Epidermal melanocyte (primary cell): ENCODE results near the gene NNMT.

ENCODE experiments used
- DNase-seq: peaks from one replicate; pipeline ENCODE4 v3.0.0; 2011; ENCODE audit warnings: low spot score; ENCODE audit not compliant: insufficient read length

Gene NNMT

DNA sequence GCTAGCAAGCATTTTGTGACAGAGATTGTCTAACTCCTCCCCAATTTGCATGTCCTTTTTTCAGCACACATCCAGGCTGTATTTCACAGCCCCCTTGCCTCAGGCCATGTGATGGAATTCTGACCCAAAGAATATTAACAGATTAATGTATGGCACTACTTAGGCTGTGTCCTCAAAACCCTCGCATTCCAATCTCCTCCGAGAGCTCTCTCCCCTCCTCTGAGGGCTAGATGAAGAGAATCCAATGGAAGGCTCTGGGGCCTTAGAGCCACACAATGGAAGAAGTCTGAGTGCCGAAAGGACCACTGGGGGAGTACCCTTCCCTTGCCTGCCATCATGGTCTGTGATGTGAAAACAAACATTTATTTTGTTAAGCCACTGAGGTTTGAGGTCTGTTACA, 13.7 kb upstream of the NNMT start:
- DNase-seq, result no peak

DNA sequence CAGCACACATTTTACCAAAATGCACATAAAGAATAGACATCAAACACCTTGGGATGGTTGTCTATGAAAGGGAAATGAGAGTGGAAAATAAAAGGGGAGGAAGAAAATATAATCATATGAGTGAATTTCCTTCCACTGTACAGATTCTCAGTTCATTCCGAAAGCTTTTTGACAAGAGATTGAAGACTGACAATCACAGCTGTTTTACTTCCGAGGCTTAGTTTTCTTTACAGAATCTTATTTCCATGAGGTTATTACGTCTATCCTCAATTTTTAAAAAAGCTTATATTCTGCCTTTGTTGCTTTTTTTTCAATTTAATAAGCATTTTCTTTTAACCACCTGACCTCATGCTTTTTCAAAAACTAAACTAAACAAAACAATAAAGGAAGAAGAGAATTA, 12.8 kb upstream of the NNMT start:
- DNase-seq, result no peak

DNA sequence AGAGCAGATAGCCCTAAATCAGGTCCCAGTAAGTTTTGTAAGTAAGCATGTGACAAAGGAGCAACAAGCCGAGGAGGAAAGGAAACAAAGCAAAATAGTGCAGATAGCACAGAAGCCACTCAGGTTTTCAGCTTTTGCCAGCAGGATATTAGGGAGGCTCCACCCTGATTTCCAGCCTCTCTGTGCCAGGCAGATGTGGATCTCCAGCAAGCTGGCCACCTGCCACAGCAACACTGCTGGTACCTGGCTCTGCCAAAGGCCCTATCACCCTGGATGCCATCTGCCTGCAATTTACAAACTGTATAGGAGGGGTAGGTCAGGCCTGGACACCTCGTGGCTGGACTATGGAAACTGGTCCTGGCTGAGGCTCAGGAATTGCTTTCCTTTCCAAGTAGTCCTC, 12.2 kb upstream of the NNMT start:
- DNase-seq, result no peak

DNA sequence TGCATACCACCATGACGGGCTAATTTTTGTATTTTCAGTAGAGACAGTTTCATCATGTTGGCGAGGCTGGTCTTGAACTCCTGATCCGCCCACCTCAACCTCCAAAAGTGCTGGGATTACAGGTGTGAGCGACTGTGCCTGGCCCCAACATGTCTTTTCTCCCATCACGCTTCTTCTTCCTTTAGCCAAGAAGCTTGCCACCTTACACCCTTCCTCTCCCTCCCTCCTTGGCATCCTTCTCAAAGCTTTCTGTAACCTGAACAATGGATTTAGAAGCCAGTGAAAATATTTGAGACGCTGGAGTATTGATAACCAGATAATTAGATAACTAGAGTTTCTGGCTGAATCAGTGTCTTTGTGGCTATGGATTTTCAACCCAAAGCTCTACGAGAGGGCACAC, 11.3 kb upstream of the NNMT start:
- DNase-seq, result no peak

DNA sequence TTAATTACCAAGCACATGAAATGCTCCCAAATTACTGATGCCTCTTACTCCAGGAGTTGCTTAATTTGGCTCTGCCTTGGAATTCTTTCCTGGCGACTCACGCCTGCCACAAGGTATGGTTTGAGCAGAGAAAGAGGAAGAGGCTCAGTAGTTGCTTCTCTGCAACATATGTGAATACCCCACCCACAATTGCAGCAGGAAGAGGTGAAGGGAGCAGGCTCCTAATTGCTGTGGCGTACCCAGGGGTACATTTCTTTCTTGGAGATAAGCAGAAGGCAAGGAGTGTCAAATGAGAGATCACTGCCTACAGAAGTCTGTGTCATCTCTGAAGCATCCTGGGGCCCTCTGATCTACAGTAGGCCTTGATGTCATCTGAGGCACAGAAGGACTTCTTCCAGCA, 10.6 kb upstream of the NNMT start:
- no peak for DNase-seq

DNA sequence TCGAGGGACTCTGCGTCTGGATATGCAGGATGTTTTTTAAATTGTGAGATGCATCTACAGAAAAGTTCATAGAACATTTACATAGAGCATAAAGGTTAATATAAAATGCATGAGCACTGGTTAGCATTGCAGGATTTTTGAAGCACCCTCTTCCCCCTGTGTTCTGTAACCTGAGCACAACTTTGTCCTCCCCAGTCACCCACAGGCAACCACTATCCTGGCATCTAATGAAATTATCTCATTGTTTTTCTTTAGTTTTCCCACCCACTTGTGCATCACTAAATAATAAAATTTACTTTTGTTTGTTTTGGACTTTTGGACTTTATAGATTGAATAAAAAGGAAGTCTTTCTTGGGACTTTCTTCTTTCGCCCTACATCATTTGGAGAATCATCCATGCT, 10.0 kb upstream of the NNMT start:
- DNase-seq, result no peak

DNA sequence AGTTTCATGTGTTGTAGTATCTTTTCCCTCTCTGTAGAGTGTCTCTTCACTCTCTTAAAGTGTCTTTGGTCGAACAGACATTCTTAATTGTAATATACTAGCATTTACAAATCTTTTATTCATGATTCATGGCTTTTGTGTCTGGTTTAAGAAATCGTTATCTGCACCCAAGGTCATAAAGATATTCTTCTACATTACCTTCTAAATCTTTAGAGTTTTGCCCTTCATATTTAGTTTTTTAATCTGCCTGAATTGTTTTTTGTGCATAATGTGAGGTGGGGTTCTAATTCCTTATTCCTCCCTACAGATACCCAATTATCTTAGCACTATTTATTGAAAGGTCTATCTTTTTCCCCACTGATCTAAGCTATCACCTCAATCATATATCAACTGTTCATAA, 9.0 kb upstream of the NNMT start:
- no peak for DNase-seq

DNA sequence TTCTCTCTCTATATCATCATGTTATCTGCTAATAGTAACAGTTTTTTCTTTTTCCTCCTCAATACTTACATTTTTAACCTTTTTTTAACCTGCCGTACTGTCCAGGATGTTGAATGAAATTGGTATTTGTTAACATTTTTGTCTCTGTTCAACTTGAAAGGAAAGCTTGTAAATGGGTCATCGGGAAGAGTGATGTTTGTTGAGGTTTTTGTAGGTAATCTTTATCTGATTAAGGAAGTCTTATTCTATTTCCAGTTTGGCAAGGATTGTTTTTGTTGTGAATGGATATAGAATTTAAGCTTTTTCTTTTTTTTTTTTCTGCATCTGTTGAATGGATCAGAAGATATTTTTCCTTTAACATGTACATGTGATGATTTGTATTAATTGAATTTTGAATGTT, 8.1 kb upstream of the NNMT start:
- DNase-seq, result no peak

DNA sequence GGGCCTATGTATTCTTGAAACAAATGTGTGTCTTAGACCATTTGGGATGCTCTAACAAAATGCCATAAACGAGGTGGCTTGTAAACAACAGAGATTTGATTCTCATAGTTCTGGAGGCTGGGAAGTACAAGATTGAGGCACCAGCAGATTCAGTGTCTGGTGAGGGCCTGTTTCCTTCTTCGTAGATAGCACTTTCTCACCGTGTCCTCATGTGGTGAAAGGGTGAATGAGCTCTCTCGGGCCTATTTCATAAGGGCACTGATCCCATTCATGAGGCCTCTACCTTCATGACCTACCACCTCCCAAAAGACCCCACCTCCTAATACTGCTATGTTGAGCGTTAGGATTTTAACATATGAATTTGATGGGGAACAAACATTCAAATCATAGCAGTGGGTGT, 6.4 kb upstream of the NNMT start:
- no peak for DNase-seq

DNA sequence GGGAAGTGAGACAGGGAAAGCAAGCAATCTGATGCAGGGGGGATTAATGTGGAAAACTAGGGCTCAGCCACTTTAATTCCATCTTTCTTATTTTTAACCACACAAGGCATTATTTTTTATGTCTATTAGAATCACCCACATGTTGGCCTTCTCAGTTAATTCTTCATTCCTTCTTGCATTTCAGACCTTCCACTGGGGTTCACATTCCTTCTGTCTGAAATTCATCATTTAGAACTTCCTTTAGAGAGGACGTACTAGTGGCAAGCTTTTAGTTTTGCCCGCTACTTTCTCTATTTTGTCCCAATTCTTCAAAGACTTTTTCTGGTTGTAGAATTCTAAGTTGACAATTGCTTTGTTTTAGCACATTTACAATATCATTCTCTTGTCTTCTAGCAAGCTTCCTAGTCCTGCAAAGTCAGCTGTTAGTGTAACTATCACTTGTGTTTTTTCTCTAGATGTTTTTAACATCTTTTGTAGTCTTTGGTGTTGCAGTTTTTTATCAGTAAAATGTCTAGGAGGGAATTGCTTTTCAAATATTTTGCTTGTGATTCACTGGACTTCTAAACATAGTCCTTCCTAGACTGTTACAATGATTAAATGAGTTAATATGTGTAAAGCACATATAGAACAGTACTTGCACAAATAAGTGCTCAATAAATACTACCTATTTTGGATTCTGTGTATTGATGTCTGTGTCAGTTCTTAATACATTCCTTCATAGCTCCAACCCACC, 5.5 kb upstream of the NNMT start:
- no peak for DNase-seq

DNA sequence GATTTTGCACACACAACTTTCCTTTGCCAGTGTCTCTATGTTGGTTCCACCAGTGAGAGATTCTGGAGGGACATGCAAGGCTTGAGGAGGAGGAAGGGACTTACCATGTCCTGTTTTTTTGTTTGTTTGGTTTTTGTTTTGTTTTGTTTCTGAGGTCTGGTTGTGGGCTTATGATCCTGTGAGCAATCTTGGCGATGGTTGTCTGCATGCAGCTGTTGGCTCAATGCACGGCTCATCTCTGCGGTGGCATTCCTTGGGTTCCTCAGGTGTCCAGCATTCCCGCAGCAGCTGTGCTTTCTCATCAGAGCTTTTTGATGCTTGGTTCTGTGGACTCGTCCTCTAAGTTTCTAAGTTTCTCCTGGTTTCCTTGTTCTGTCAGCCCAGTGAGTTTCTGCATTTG, 4.8 kb upstream of the NNMT start:
- DNase-seq, result no peak

DNA sequence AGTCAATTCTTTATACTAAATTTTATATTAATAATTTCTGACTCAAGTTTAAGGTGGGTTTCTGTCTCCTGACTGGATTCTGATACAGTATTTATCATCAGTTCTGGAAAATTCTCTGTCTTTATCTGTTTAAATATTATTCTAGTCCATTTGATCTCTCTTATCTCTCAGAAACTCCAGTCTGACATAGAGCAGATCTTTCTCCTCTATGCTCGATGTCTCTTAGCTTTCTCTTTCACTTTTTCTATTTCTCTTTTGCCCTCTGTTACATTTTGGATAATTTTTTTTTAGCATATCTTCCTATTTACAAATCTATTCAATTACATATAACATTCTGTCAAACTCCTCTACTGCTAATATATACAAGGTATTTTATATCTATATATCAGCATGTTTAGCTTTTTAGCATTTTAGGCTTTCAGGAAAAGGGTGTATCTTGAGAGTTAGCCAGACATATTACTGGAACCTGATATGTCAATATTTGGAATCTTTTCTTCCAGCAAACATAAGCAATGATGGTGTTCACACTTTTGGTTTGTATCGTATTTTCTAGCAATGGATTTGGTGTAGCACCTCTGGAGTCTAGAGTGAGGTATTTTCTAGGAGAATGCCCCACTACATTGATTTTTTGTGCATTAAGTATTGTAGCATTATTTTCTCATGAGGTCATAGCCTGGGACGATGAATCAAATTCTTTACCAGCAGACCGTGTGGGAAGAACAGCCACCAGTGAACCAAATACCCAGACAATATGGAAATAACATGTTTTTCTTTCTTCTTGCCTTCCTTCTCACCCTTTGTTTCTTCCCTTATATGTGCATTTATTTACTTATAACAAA, 4.1 kb upstream of the NNMT start:
- no peak for DNase-seq

DNA sequence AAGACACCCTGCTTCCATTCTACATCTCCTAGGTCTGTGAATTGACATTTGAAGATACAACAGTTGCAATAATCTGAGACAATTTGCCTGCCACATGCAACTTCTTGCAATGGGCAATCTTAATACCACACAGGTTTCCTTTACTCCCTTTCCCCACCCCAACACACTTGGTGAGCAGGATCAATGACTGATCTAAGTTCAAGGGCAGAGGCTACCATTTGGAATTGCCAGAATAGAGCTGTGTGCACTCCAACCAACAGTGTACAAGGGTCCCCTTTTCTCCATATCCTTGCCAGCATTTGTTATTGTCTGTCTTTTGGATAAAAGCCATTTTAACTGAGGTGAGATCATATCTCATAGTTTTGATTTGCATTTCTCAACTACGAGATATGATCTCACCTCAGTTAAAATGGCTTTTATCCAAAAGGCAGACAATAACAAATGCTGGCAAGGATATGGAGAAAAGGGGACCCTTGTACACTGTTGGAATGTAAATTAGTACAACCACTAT, 2.9 kb upstream of the NNMT start:
- no peak for DNase-seq

DNA sequence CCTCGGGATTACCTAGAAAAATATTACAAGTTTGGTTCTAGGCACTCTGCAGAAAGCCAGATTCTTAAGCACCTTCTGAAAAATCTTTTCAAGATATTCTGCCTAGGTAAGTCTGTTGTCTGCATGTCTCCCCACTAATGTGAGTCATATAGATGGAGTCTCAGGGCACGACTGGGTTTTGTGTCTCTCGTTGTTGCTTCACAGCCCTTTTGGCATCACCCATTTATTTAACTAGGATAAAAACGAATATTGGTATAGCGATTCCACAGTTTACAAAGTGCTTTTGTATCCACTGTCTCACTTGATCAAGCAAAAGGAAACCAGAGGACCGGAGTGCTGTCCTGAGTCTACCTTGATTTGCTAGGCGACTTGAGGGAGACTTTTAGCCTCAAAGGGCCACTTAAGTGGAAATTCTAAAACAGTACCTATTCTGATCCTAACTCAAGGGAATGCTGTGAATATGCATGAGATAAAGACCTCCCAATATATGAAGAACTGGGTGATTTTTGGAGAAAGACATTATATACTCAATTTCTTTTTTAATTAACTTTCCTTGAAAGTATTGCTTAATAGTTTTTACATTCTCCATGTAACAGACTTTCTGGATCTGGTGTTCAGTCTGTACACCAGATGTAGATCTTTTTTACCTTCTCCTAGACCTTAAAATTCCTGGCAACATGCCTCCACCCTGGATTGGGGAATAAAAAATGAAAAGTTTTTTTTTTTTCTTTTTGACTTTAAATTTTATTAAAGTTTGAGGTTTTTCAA, 590 bp downstream of the NNMT start:
- no peak for DNase-seq

DNA sequence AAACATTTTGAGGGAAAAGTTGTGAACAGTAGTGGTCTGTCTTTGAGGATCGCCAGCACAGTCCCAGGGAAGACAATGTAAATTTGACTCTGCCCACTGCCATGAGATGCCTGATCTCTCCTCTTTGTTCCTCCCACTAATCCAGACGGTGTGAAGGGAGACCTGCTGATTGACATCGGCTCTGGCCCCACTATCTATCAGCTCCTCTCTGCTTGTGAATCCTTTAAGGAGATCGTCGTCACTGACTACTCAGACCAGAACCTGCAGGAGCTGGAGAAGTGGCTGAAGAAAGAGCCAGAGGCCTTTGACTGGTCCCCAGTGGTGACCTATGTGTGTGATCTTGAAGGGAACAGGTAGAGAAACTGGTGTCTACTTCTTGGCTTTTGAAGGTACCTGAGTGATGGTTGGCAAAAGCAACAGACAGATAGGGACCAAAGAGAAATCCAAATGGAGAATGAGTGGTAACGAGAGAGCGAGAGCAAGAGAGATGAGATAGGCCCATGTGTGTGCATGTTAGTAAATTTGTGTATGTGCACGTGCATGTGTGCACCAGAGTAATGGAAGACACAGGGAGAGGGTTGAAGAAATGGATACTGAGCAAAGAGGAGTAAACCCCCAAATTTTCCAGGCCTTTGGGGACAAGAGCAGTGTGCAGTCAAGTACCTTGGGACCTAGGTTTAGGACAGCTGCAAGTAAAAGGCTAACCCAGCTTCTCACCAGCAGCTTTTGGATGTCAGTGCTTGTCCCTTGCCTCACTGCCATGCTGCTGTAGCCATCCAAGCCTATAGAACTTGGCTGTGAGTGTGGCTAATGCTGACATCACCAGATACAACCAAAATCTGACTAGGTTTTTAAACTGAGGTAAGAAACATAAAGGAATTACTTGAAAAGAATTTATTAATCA, 1.9 kb downstream of the NNMT start:
- DNase-seq, result no peak

DNA sequence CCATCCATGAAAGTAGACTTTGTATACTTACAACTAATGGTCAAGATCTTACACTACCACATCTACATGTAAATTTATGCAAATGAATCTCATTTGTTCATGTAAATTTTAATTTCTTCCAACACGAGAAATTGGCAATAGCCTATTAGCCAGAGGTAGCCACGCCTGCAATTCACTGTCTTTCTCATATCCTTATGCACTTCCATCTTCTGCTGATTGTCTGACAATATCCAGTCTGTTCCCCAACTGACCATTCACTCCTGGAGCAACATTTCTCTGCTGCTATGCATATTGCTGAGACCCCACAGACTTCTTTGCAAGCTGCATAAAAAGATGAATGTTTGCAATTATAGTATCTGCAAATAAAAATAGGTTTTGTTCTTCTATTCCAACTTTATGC, 2.5 kb downstream of the NNMT start:
- no peak for DNase-seq

DNA sequence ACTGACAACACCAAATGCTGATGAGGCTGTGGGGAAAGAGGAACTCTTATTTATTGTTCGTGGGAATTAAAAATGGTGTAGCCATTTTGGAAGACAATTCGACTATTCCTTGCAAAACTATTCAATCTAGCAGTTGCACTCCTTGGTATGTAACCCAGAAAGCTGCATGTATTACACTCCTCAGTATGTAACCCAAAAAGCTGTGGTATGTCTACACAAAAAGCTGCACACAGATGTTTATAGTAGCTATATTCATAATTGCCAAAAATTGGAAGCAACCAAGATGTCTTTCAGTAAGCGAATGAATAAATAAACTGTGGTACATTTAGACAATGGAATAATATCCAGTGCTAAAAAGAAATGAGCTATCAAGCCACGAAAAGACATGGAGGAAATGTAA, 4.9 kb downstream of the NNMT start:
- no peak for DNase-seq

DNA sequence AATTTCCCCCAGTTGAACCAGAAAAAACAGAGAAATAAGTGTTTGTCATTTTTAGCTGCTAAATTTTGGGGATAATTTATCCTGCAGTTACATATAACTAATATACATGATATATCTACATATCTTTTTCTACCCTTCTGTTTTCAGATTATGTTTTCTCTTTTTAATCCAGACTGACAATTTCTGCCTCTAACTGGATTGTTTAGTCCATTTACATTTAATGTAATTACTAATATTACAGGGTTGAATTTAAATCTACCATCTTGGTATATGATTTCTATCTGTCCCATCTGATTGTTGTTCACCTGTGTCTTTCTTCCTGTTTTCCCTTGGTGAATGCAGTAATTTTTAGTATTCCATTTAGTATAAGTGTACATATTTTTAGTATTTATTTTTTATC, 5.7 kb downstream of the NNMT start:
- no peak for DNase-seq

DNA sequence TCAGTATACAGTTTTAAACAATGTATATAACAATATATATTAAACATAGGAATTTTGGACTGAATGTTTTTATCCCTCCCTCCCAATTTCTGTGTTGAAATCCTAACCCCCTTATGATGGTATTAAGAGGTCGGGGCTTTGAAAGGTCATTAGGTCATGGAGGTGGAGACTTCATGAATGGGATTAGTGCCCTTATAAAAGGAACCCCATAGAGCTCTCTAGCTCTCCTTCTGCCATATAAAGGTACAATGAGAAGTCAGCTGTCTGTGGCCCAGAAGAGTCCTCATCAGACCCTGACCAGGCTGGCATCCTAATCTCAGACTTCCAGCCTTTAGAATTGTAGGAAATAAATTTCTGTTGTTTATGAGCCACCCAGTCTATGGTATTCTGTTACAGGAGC, 6.5 kb downstream of the NNMT start:
- DNase-seq, result no peak

DNA sequence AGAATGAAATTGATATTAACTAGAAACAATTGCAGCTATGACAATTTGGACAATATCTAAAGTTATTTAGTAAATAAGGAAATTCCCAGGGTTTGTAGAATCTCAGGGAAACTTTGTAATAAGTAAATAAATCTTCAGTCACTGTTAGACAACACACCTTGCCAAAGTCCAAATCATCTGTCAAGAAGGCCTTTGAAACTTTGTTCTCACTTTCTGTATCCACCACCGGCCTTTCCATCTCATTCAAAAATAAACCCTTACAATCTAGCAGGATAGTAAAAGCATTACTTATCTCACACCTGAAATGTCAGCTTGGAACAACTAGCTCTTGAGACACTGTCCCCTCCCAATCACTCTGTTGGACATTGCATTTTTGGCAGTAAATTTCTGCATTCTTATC, 7.9 kb downstream of the NNMT start:
- DNase-seq, result no peak

DNA sequence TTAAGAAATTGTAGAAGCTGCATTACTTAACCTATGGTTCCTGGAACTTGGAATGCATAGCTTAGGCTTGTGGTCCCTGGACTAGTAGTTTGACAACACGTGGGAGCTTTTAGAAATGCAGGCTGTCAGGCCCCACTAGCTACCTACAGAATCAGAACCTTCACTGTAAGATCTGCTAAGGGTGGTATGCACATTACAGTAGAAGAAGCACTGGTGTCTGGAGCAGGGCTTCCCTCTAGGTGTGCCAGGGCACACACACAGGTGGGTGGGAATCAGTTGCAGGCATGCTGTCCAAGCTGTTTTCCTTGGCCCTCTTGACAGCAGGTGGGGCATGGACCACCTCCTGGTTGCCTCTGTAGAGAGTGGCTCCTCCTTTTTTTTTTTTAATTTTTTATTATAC, 8.8 kb downstream of the NNMT start:
- DNase-seq, result no peak
